CD4-positive, alpha-beta T cell treated with Interleukin-2 at 100 ng/mL for 4 hours (primary cell): ENCODE measurements around the gene SH3PXD2A.
"Not testable (repeated sequence)": the region's sequence is repeated elsewhere in the genome, so short reads cannot be mapped to it uniquely, and the experiment has no call there.

ENCODE experiments used
- DNase-seq: peaks from one replicate; pipeline ENCODE4 v3.0.0-alpha.2; 2020; ENCODE audit warnings: low spot score

SH3PXD2A gene

GRCh38 chr10:103620891-103621782 lies 234.2 kb downstream of the SH3PXD2A start:
- DNase-seq, result no peak

- no peak for DNase-seq
Observed at GRCh38 chr10:103620352-103620740, 235.0 kb downstream of the SH3PXD2A start.

GRCh38 chr10:103619424-103620351 lies 235.7 kb downstream of the SH3PXD2A start:
- no peak for DNase-seq

- DNase-seq, result no peak
Observed at GRCh38 chr10:103618575-103619423, 236.6 kb downstream of the SH3PXD2A start.

GRCh38 chr10:103617602-103618385 lies 237.6 kb downstream of the SH3PXD2A start:
- no peak for DNase-seq

GRCh38 chr10:103616705-103617601 lies 238.4 kb downstream of the SH3PXD2A start:
- DNase-seq, result no peak

- DNase-seq, result no peak
Observed at GRCh38 chr10:103614306-103615158, 240.8 kb downstream of the SH3PXD2A start.

GRCh38 chr10:103613616-103614015 lies 241.8 kb downstream of the SH3PXD2A start:
- no peak for DNase-seq

GRCh38 chr10:103612462-103613365 lies 242.7 kb downstream of the SH3PXD2A start:
- no peak for DNase-seq

GRCh38 chr10:103610921-103611511 lies 244.4 kb downstream of the SH3PXD2A start:
- no peak for DNase-seq

- DNase-seq, result no peak
Observed at GRCh38 chr10:103610083-103610472, 245.3 kb downstream of the SH3PXD2A start.

GRCh38 chr10:103609231-103610082 lies 245.9 kb downstream of the SH3PXD2A start:
- DNase-seq, result no peak

- DNase-seq, result not testable (repeated sequence)
Observed at GRCh38 chr10:103608056-103608455, 247.3 kb downstream of the SH3PXD2A start.

- DNase-seq, result not testable (repeated sequence)
Observed at GRCh38 chr10:103607051-103607450, 248.3 kb downstream of the SH3PXD2A start.

GRCh38 chr10:103606097-103606438 lies 249.3 kb downstream of the SH3PXD2A start:
- not testable (repeated sequence) for DNase-seq

GRCh38 chr10:103605359-103606096 lies 249.8 kb downstream of the SH3PXD2A start:
- peak; percentile 49 for DNase-seq
